Heart left ventricle (tissue), 13 donors: Measurements from ENCODE around the gene AHCTF1.

Experiments
- CTCF ChIP-seq, 12 donors: fragments of 200-600 bp; sonication (generic) in 4 of 12; IDR thresholded peaks; one replicate each; pipeline versions ENCODE4 v1.5.0 to v1.8.0; 2018 to 2022; ENCODE audit warnings: antibody characterized with exemption in 12 of 12, mild to moderate bottlenecking in 5 of 12
- POLR2A ChIP-seq, 2 donors: fragments of 450-650 bp; IDR thresholded peaks; one replicate each; pipeline ENCODE4 v1.6.1; 2017; ENCODE audit warnings: antibody characterized with exemption in 2 of 2, mild to moderate bottlenecking in 2 of 2, moderate library complexity in 2 of 2
- donor health status: ischemic (EF 13 %, LVEDD 7.1; RV severe dilation, severe dysfunction).
- donor health status: DM: no; HTN: yes; CAD: no.
- donor health status: DM: no; HTN: no; CAD: no.
- donor health status: ischemic (EF 25% LVEDD 6.9; RV normal size, moderate dysfunction).
- donor health status: ischemic (EF 25% LVEDD 5.7; RV mildly dilated, moderate dysfunction).
- donor health status: ischemic (EF 35%, LVEDD 5.7; RV mildly dilated, moderate dysfunction).
- donor health status: nonischemic (EF 11% LVEDD 7.7; RV severe dilation, severe dysfunction).
- donor health status: DM: yes; HTN: yes; CAD: no.
- donor health status: PGD.
- donor health status: ischemic (EF 29% LVEDD 5.4; RV normal size, mild dysfunction).
- donor health status: nonischemic (EF 23%, LVEDD 6.1; RV moderate dilation, normal function).

- no peak for TF ChIP-seq POLR2A (IDR thresholded peaks at IDR 0.05)
- no peak for TF ChIP-seq CTCF (IDR thresholded peaks at IDR 0.05)
Observed at GRCh38 chr1:246798107-246798506, 133.6 kb downstream of the AHCTF1 start.
